ENCODE data around the gene CD300LB.

The CD300LB gene

GRCh38 chr17:74571621-74572270, 40.5 kb upstream of the CD300LB start:
- ChIA-PET CTCF (interaction anchor here (1.4 kb wide), 1 partner anchor 83 kb away, joined by 5 read pairs; no protein-coding TSS in a partner anchor), POLR2A (no interaction called here)
- Histone ChIP-seq H3K4me3 (ENCODE audit: control insufficient read depth in 1 of 7, extremely low read depth in 1 of 7, insufficient read depth in 4 of 7, low read depth in 2 of 7, low read length in 6 of 7) (no peak overlapping the region), H3K27me3 (replicated peaks in 2 of 5; ENCODE audit: control insufficient read depth in 4 of 5, insufficient read depth in 5 of 5, low read length in 4 of 5) (peaks cover 0 to 8% (median 0%) of the 10 kb centered on the region in 5 experiments), H3K4me1 (ENCODE audit: control extremely low read depth in 1 of 4, control insufficient read depth in 4 of 4, insufficient read depth in 4 of 4, low read length in 3 of 4) (peaks cover 0 to 30% (median 19%) of the 10 kb centered on the region in 4 experiments), H3K9me3 (ENCODE audit: control extremely low read depth in 1 of 5, control insufficient read depth in 4 of 5, insufficient read depth in 2 of 5, low read depth in 1 of 5, low read length in 4 of 5) (no peaks in the 10 kb centered on the region), H3K27ac (ENCODE audit: insufficient read depth in 1 of 2, low read depth in 1 of 2, low read length in 2 of 2, poor library complexity in 1 of 2, severe bottlenecking in 2 of 2) (no peak overlapping the region), H3K36me3 (ENCODE audit: control insufficient read depth in 4 of 4, insufficient read depth in 4 of 4, low read length in 3 of 4) (no peaks in the 10 kb centered on the region)
- DNase-seq = no peak
- whole genome bisulfite sequencing (ENCODE audit: insufficient coverage) = 100% methylated on average over 3 of the region's 4 CpGs

GRCh38 chr17:74569020-74570003, 38.0 kb upstream of the CD300LB start:
- no peaks in the 10 kb centered on the region for H3K9me3 ChIP-seq (ENCODE audit: control extremely low read depth in 1 of 5, control insufficient read depth in 4 of 5, insufficient read depth in 2 of 5, low read depth in 1 of 5, low read length in 4 of 5)
- WGBS (ENCODE audit: insufficient coverage) = 27% methylated on average over 25 of the region's 32 CpGs
- peaks cover 0 to 8% (median 0%) of the 10 kb centered on the region in 5 experiments for H3K27me3 ChIP-seq (replicated peaks in 2 of 5; ENCODE audit: control insufficient read depth in 4 of 5, insufficient read depth in 5 of 5, low read length in 4 of 5)
- CTCF ChIA-PET = interaction anchor here (0.7 to 1.9 kb wide), 11 partner anchors 8 to 203 kb away, joined by 3 to 13 read pairs (median 3); partner anchors contain the start of gene CD300LD
- DNase-seq = peak; percentile 91 to 97 (median 97)
- H3K4me1 ChIP-seq (ENCODE audit: control extremely low read depth in 1 of 4, control insufficient read depth in 4 of 4, insufficient read depth in 4 of 4, low read length in 3 of 4) = peaks cover 0 to 36% (median 20%) of the 10 kb centered on the region in 4 experiments
- H3K36me3 ChIP-seq (ENCODE audit: control insufficient read depth in 4 of 4, insufficient read depth in 4 of 4, low read length in 3 of 4) = no peaks in the 10 kb centered on the region
- H3K4me3 ChIP-seq (ENCODE audit: control insufficient read depth in 1 of 7, extremely low read depth in 1 of 7, insufficient read depth in 4 of 7, low read depth in 2 of 7, low read length in 6 of 7) = peak overlapping the region in 2 of 7 experiments; percentile 22 to 24
- no peak overlapping the region for H3K27ac ChIP-seq (ENCODE audit: insufficient read depth in 1 of 2, low read depth in 1 of 2, low read length in 2 of 2, poor library complexity in 1 of 2, severe bottlenecking in 2 of 2)
- POLR2A ChIA-PET = interaction anchor here (0.6 to 1.0 kb wide), 2 partner anchors 22 to 34 kb away, joined by 3 to 6 read pairs; no protein-coding TSS in a partner anchor

GRCh38 chr17:74568106-74568873, 37.0 kb upstream of the CD300LB start:
- Histone ChIP-seq H3K4me1 (ENCODE audit: control extremely low read depth in 1 of 4, control insufficient read depth in 4 of 4, insufficient read depth in 4 of 4, low read length in 3 of 4) (peaks cover 0 to 36% (median 20%) of the 10 kb centered on the region in 4 experiments), H3K27ac (ENCODE audit: insufficient read depth in 1 of 2, low read depth in 1 of 2, low read length in 2 of 2, poor library complexity in 1 of 2, severe bottlenecking in 2 of 2) (no peak overlapping the region), H3K9me3 (ENCODE audit: control extremely low read depth in 1 of 5, control insufficient read depth in 4 of 5, insufficient read depth in 2 of 5, low read depth in 1 of 5, low read length in 4 of 5) (no peaks in the 10 kb centered on the region), H3K27me3 (replicated peaks in 2 of 5; ENCODE audit: control insufficient read depth in 4 of 5, insufficient read depth in 5 of 5, low read length in 4 of 5) (peaks cover 0 to 8% (median 0%) of the 10 kb centered on the region in 5 experiments), H3K4me3 (ENCODE audit: control insufficient read depth in 1 of 7, extremely low read depth in 1 of 7, insufficient read depth in 4 of 7, low read depth in 2 of 7, low read length in 6 of 7) (no peak overlapping the region), H3K36me3 (ENCODE audit: control insufficient read depth in 4 of 4, insufficient read depth in 4 of 4, low read length in 3 of 4) (no peaks in the 10 kb centered on the region)
- WGBS (ENCODE audit: insufficient coverage) = 87% methylated on average over 3 of the region's 4 CpGs
- ChIA-PET POLR2A (no interaction called here), CTCF (interaction anchor here (1.3 to 3.4 kb wide), 4 partner anchors 10 to 89 kb away, joined by 3 to 15 read pairs (median 4); no protein-coding TSS in a partner anchor)
- no peak for DNase-seq

- H3K27me3 ChIP-seq (replicated peaks in 2 of 5; ENCODE audit: control insufficient read depth in 4 of 5, insufficient read depth in 5 of 5, low read length in 4 of 5) = peaks cover 0 to 8% (median 0%) of the 10 kb centered on the region in 5 experiments
- 64% methylated on average over 2 of the region's 2 CpGs for WGBS (ENCODE audit: insufficient coverage)
- ChIA-PET POLR2A (no interaction called here), CTCF (interaction anchor here (1.0 to 3.4 kb wide), 13 partner anchors 9 to 206 kb away, joined by 3 to 27 read pairs (median 4); partner anchors contain the start of genes BTBD17 and CD300LD)
- H3K4me3 ChIP-seq (ENCODE audit: control insufficient read depth in 1 of 7, extremely low read depth in 1 of 7, insufficient read depth in 4 of 7, low read depth in 2 of 7, low read length in 6 of 7) = no peak within 1 kb of the TSS
- no peaks in the 10 kb centered on the region for H3K36me3 ChIP-seq (ENCODE audit: control insufficient read depth in 4 of 4, insufficient read depth in 4 of 4, low read length in 3 of 4)
- no peak for DNase-seq
- H3K9me3 ChIP-seq (ENCODE audit: control extremely low read depth in 1 of 5, control insufficient read depth in 4 of 5, insufficient read depth in 2 of 5, low read depth in 1 of 5, low read length in 4 of 5) = no peaks in the 10 kb centered on the region
- peaks cover 0 to 36% (median 20%) of the 10 kb centered on the region in 4 experiments for H3K4me1 ChIP-seq (ENCODE audit: control extremely low read depth in 1 of 4, control insufficient read depth in 4 of 4, insufficient read depth in 4 of 4, low read length in 3 of 4)
- no peak within 1 kb of the TSS for H3K27ac ChIP-seq (ENCODE audit: insufficient read depth in 1 of 2, low read depth in 1 of 2, low read length in 2 of 2, poor library complexity in 1 of 2, severe bottlenecking in 2 of 2)
Observed at GRCh38 chr17:74567397-74567796, 36.1 kb upstream of the CD300LB start, which contains the start of gene CD300H. CD300H (minus strand) TSS chr17:74567509.

- H3K4me3 ChIP-seq (ENCODE audit: control insufficient read depth in 1 of 7, extremely low read depth in 1 of 7, insufficient read depth in 4 of 7, low read depth in 2 of 7, low read length in 6 of 7) = no peak overlapping the region
- peaks cover 0 to 36% (median 20%) of the 10 kb centered on the region in 4 experiments for H3K4me1 ChIP-seq (ENCODE audit: control extremely low read depth in 1 of 4, control insufficient read depth in 4 of 4, insufficient read depth in 4 of 4, low read length in 3 of 4)
- CTCF ChIA-PET = interaction anchor here (0.6 to 3.4 kb wide), 28 partner anchors 8 to 225 kb away, joined by 3 to 27 read pairs (median 4); partner anchors contain the start of genes BTBD17 and CD300LD
- POLR2A ChIA-PET = no interaction called here
- H3K27ac ChIP-seq (ENCODE audit: insufficient read depth in 1 of 2, low read depth in 1 of 2, low read length in 2 of 2, poor library complexity in 1 of 2, severe bottlenecking in 2 of 2) = no peak overlapping the region
- no peaks in the 10 kb centered on the region for H3K9me3 ChIP-seq (ENCODE audit: control extremely low read depth in 1 of 5, control insufficient read depth in 4 of 5, insufficient read depth in 2 of 5, low read depth in 1 of 5, low read length in 4 of 5)
- WGBS (ENCODE audit: insufficient coverage) = 26% methylated on average over 9 of the region's 9 CpGs
- DNase-seq = peak; percentile 54 to 61 (median 57)
- no peaks in the 10 kb centered on the region for H3K36me3 ChIP-seq (ENCODE audit: control insufficient read depth in 4 of 4, insufficient read depth in 4 of 4, low read length in 3 of 4)
- H3K27me3 ChIP-seq (replicated peaks in 2 of 5; ENCODE audit: control insufficient read depth in 4 of 5, insufficient read depth in 5 of 5, low read length in 4 of 5) = peaks cover 0 to 8% (median 0%) of the 10 kb centered on the region in 5 experiments
Observed at GRCh38 chr17:74566132-74566753, 35.0 kb upstream of the CD300LB start.

GRCh38 chr17:74565126-74565525, 33.9 kb upstream of the CD300LB start:
- POLR2A ChIA-PET = no interaction called here

More at GRCh38 chr17:74565126-74565525, 33.9 kb upstream of the CD300LB start:
- DNase-seq = no peak
- Histone ChIP-seq H3K36me3 (ENCODE audit: control insufficient read depth in 4 of 4, insufficient read depth in 4 of 4, low read length in 3 of 4) (no peaks in the 10 kb centered on the region), H3K27me3 (replicated peaks in 2 of 5; ENCODE audit: control insufficient read depth in 4 of 5, insufficient read depth in 5 of 5, low read length in 4 of 5) (peaks cover 0 to 5% (median 0%) of the 10 kb centered on the region in 5 experiments), H3K27ac (ENCODE audit: insufficient read depth in 1 of 2, low read depth in 1 of 2, low read length in 2 of 2, poor library complexity in 1 of 2, severe bottlenecking in 2 of 2) (no peak overlapping the region), H3K4me3 (ENCODE audit: control insufficient read depth in 1 of 7, extremely low read depth in 1 of 7, insufficient read depth in 4 of 7, low read depth in 2 of 7, low read length in 6 of 7) (no peak overlapping the region), H3K9me3 (ENCODE audit: control extremely low read depth in 1 of 5, control insufficient read depth in 4 of 5, insufficient read depth in 2 of 5, low read depth in 1 of 5, low read length in 4 of 5) (no peaks in the 10 kb centered on the region), H3K4me1 (ENCODE audit: control extremely low read depth in 1 of 4, control insufficient read depth in 4 of 4, insufficient read depth in 4 of 4, low read length in 3 of 4) (peaks cover 0 to 34% (median 19%) of the 10 kb centered on the region in 4 experiments)
- WGBS (ENCODE audit: insufficient coverage) = 86% methylated on average over 4 of the region's 5 CpGs
- CTCF ChIA-PET = interaction anchor here (1.5 to 3.4 kb wide), 6 partner anchors 9 to 171 kb away, joined by 3 to 20 read pairs (median 9); no protein-coding TSS in a partner anchor
